Measurements from ENCODE around the gene ACOT9. TPM values are rescaled to one million over a fixed set of nuclear protein-coding genes. Genes with fewer than 3 reads are reported as not detected.

ACOT9 gene
- polyA plus RNA-seq, 1 donor from 2014 or later = 3.1 TPM

DNA sequence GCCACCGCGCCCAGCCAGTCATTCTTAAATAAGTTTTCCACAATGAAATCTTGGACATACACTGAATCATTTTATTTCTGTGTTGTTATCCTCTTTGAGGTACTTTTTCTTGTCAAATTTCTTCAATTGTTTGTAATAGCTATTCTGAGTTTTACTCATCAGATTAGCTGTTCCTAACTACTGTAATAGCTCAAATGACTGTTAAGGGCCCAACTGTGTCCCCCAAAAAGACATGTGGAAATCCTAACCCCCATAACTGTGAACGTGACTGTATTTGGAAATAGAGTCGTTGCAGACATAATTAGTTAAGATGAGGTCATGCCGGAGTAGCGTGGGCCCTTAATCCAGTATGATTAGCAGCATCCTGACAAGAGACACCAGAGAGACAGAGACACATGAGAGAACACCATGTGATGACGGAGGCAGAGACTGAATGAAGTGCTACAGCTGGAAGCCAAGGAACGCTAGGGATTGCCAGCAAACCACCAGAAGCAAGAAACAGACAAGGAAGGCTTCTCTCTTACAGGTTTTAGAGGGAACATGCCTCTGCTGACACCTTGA is 22.9 kb downstream of the ACOT9 start:
- Histone ChIP-seq H3K36me3 (ENCODE audit: insufficient read depth, low read length) (no peaks in the 10 kb centered on the region), H3K4me2 (ENCODE audit: low read length) (no peak overlapping the region), H4K20me1 (ENCODE audit: insufficient read depth) (no peaks in the 10 kb centered on the region), H3F3A (ENCODE audit: insufficient read depth, low read length, poor library complexity, severe bottlenecking) (no peaks in the 10 kb centered on the region), H3K27me3 (ENCODE audit: insufficient read depth, low read depth, low read length) (no peaks in the 10 kb centered on the region), H2AFZ (ENCODE audit: low read depth, low read length) (no peak overlapping the region), H3K9me2 (ENCODE audit: insufficient read depth, low read length) (no peaks in the 10 kb centered on the region), H3K4me3 (ENCODE audit: low read length) (no peak overlapping the region), H3K27ac (ENCODE audit: low read length) (no peak overlapping the region), H3K79me2 (replicated peaks; ENCODE audit: insufficient read depth, low read length) (no peaks in the 10 kb centered on the region), H3K9me3 (ENCODE audit: low read length) (no peaks in the 10 kb centered on the region), H3K9ac (ENCODE audit: low read length) (no peak overlapping the region)
- TF ChIP-seq EZH2 (IDR thresholded peaks at IDR 0.05; ENCODE audit: borderline replicate concordance, insufficient read depth, low read length, poor library complexity, severe bottlenecking) = no peak
- no peak for TF ChIP-seq MXI1 (conservative IDR thresholded peaks at IDR 0.05; ENCODE audit: poor library complexity, severe bottlenecking)
- TF ChIP-seq, protein P1, sequence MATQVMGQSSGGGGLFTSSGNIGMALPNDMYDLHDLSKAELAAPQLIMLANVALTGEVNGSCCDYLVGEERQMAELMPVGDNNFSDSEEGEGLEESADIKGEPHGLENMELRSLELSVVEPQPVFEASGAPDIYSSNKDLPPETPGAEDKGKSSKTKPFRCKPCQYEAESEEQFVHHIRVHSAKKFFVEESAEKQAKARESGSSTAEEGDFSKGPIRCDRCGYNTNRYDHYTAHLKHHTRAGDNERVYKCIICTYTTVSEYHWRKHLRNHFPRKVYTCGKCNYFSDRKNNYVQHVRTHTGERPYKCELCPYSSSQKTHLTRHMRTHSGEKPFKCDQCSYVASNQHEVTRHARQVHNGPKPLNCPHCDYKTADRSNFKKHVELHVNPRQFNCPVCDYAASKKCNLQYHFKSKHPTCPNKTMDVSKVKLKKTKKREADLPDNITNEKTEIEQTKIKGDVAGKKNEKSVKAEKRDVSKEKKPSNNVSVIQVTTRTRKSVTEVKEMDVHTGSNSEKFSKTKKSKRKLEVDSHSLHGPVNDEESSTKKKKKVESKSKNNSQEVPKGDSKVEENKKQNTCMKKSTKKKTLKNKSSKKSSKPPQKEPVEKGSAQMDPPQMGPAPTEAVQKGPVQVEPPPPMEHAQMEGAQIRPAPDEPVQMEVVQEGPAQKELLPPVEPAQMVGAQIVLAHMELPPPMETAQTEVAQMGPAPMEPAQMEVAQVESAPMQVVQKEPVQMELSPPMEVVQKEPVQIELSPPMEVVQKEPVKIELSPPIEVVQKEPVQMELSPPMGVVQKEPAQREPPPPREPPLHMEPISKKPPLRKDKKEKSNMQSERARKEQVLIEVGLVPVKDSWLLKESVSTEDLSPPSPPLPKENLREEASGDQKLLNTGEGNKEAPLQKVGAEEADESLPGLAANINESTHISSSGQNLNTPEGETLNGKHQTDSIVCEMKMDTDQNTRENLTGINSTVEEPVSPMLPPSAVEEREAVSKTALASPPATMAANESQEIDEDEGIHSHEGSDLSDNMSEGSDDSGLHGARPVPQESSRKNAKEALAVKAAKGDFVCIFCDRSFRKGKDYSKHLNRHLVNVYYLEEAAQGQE (IDR thresholded peaks at IDR 0.05; ENCODE audit: borderline replicate concordance) = no peak
- no peak for TF ChIP-seq SMC3 (conservative IDR thresholded peaks at IDR 0.05; ENCODE audit: poor library complexity)
- no peak for TF ChIP-seq EP300 (conservative IDR thresholded peaks at IDR 0.05; ENCODE audit: poor library complexity, severe bottlenecking)
- no peak for TF ChIP-seq TAF1 (IDR thresholded peaks at IDR 0.05; ENCODE audit: low read depth)
- TF ChIP-seq RAD21 (conservative IDR thresholded peaks at IDR 0.05) = no peak
- TF ChIP-seq CTCF (IDR thresholded peaks at IDR 0.05; ENCODE audit: poor library complexity, severe bottlenecking) = no peak

DNA sequence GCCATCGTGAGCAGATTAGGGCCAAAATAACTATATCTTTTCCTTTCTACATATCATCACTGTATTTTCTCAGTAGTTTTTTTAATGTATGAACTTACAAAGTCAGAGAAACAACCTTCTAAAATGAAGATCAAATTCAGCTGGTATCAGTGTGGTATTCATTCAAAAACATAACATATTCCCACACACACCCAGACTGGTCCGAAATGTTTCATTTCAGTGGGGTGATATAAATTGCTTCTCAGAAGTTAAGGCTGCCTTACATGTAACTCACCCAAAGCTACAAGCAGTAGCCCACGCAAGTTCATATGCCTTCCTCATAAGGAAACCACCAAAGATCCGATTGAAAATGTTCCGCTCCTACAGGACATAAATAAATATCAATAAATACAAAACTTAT is 37.8 kb downstream of the ACOT9 start:
- no peak overlapping the region for H3K27ac ChIP-seq (ENCODE audit: low read length)
- TF ChIP-seq, protein P1 (IDR thresholded peaks at IDR 0.05; ENCODE audit: borderline replicate concordance) = no peak
- no peak for TF ChIP-seq SMC3 (conservative IDR thresholded peaks at IDR 0.05; ENCODE audit: poor library complexity)
- TF ChIP-seq POLR2AphosphoS5 (IDR thresholded peaks at IDR 0.05) = no peak
- no peak for TF ChIP-seq RAD21 (conservative IDR thresholded peaks at IDR 0.05)
- no peak for TF ChIP-seq EZH2 (IDR thresholded peaks at IDR 0.05; ENCODE audit: borderline replicate concordance, insufficient read depth, low read length, poor library complexity, severe bottlenecking)
- TF ChIP-seq CTCF (IDR thresholded peaks at IDR 0.05; ENCODE audit: poor library complexity, severe bottlenecking) = no peak
- no peak overlapping the region for H3K9ac ChIP-seq (ENCODE audit: low read length)
- no peak overlapping the region for H2AFZ ChIP-seq (ENCODE audit: low read depth, low read length)
- H3K4me2 ChIP-seq (ENCODE audit: low read length) = no peak overlapping the region
- H4K20me1 ChIP-seq (ENCODE audit: insufficient read depth) = no peaks in the 10 kb centered on the region
- no peaks in the 10 kb centered on the region for H3K27me3 ChIP-seq (ENCODE audit: insufficient read depth, low read depth, low read length)
- H3K79me2 ChIP-seq (replicated peaks; ENCODE audit: insufficient read depth, low read length) = no peaks in the 10 kb centered on the region
- H3F3A ChIP-seq (ENCODE audit: insufficient read depth, low read length, poor library complexity, severe bottlenecking) = no peaks in the 10 kb centered on the region
- no peaks in the 10 kb centered on the region for H3K9me2 ChIP-seq (ENCODE audit: insufficient read depth, low read length)
- no peaks in the 10 kb centered on the region for H3K9me3 ChIP-seq (ENCODE audit: low read length)
- H3K4me3 ChIP-seq (ENCODE audit: low read length) = no peak overlapping the region
- no peaks in the 10 kb centered on the region for H3K36me3 ChIP-seq (ENCODE audit: insufficient read depth, low read length)
